Kidney glomerular epithelial cell (primary cell): ENCODE data around the gene RNASE12.
"Not testable (repeated sequence)": the region's sequence is repeated elsewhere in the genome, so short reads cannot be mapped to it uniquely, and the experiment has no call there.

Experiments
- DNase-seq: peaks from one replicate; lab custom pipeline; 2025; lab: John Stamatoyannopoulos, UW

Gene RNASE12

GRCh38 chr14:20591235-20591634 lies at the start of gene RNASE12:
TSS of gene RNASE12 (minus strand) at chr14:20591376. CDS start at chr14:20590723, 653 bp downstream.
- no peak for DNase-seq

DNA sequence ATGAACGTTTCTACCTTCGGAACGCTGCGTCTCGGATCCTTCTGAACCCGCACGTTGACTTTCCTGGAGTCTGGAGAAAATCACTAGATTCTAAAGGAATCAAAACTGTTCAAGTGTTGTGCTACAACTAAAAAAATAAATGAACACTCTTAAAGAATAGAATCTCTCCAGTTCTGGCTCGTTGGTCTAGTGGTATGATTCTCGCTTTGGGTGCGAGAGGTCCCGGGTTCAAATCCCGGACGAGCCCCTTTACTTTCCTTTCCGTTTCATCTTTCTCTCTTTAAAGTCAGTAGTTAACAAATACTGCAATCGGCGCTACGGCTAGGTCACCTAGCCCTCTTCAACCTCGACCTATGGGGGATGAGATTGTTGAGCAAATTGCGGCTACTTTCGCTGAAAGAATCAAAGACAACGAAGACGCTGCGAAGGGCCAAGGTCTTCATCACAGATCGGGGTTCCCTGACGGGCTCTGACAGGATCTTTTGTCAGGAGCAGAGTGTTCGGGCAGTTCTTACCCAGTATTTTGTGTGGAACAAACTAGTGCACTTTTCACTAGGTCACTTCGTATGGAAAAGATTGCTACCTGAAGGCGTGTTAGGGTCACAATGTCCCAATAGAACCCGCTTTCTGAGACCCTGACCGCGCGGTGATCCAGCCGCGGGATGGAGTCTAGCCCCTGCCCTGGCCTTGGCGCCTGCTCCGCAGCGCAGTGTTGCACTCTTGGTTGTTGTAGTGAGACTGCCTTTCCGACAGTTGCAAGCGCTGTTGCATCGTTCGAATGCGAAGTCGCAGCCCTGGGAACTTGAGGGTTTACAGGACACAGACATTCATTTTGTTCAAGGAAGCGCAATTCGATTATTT lies 41.9 kb upstream of the RNASE12 start:
- DNase-seq = peak; percentile 84

DNA sequence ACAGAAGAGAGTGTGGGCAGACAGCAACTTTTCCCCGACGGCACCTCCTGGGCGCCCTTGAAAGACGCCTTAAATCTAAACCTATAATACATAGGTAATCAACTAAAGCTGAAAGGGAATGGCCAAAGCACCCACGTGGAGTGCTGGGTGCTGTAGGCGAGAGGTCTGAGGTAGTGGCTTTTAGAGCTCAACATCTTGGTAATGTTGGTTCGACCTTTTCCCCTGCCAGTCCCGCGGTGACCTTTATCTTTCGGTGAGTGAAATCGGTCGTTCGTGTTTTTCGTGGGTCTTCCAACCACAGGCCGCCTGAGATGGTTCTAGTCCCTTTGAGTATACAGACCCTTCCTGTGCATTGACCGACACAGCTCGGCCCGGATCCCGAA lies 41.3 kb upstream of the RNASE12 start:
- DNase-seq = no peak

GRCh38 chr14:20631880-20632389 lies 40.8 kb upstream of the RNASE12 start:
- peak; percentile 13 for DNase-seq

DNA sequence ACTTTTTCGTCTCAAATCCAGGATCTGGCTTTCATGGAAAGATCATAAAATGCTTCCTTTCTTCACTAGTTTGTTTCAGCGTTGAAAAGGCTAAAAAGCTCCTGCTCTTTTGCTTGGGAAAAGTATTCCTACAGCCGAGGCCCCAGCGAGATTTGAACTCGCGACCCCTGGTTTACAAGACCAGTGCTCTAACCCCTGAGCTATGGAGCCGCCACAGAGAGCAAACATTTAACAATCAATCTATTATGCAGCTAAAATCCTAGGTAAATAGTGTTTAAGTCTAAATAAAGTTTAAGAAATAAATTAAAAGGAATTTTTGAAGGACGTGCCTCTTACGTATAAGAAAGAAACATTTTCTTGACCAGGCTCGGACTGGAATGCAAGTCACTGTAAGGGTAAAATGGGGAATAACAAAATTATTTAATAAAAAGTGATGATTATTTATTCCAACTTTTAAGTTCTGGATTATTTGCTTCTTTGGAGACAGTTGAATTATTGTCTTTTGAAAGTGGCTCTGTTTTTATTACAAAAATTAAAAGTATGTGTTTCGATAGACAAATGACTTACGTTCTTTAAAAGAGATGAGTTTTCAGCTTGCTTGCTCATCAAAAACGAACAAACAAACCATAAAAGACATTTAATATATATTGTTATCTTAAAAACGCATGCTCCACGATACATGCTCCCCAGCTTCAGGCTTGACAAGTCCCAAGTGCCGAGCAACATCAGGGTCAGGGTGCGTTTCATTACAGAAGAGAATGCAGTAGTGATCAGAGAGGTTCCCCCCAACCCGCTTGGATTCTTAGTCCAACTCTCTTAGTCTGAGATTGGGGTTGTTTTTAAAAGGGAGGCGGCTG lies 40.1 kb upstream of the RNASE12 start:
- DNase-seq = peak; percentile 58

GRCh38 chr14:20630340-20631022 lies 39.3 kb upstream of the RNASE12 start:
- DNase-seq = peak; percentile 58

DNA sequence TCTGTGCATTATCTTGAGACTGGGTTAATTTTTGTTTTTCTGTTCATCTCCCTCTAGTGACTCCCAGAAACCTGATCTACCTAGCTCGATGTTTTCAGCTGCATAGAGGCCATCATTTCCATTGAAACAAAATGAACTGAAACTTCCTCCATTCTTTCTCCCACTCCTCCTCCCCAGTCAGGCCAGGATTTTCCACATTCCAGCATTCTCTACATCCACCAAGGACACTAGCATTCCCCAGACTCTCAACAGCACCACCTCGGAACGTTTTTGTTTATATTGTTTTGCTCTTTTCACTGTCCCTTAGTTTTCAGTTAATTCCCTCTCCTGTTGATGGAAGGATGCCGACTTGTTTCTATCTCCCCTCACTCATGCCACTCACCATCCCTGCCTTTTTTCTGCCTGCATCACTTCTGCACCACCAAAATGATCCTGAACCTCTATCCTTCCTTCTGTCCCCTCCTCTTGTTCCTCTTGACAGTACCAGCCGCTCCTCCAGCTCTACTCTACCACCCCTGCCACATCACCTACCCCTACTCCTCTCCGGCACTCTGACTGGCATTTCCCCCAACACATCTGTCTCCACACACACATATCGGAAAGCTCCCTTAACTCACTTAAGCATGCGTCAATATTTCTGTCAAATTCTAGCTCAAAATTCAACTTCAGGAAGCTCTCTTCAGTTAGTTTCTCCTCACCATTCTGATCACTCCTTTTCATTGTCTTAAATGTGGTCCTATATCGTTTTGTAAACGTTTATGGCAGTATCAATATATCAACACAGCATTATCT lies 37.1 kb upstream of the RNASE12 start:
- no peak for DNase-seq

- no peak for DNase-seq
These were observed 36.3 kb upstream of the RNASE12 start for GRCh38 chr14:20627346-20628027.

DNA sequence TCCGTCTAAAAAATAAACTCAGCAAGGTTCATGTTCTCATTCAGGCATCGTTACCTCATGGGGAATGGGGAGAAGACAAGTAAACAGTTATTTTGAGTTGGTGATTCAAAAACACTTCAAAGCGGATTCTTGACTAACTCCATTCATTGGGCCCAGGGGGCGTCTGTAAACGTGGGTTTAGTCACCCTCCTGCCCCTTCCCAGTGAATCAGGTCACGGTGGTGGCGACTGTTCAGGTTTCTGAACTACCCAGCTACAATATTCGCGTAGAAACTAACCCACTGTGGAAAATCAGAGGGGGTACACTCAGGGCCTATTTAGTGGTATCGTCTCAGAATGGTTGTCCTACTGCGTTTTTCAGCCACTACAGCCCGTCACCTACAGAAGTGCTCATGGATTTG lies 35.1 kb upstream of the RNASE12 start:
- no peak for DNase-seq

DNA sequence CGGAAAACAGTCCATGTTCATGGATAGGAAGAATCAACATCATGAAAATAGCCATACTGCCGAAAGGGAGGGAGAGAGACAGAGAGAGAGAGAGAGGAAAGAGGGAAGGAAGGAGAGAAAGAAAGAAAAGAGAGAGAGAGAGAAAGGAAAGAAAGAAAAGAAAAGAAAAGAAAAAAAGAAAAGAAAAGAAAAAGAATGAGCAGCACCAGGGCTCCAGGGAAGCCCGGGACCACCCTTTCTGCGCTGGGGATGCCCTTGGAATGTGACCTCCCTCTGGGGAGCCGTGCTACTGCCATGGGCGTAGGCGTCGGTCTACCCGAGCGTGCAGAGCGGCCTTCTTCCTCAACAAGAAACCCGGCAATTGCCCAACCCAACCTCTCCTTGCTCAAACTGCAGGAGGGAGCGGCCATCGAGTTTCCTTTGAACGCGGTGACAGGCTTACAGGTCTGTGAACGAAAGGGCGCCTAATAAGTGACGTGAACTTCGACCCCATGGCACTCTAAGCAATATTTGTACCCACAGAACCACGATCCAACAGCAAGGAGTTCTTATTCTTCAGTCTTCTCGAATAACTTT lies 33.4 kb upstream of the RNASE12 start:
- DNase-seq = peak; percentile 64

DNA sequence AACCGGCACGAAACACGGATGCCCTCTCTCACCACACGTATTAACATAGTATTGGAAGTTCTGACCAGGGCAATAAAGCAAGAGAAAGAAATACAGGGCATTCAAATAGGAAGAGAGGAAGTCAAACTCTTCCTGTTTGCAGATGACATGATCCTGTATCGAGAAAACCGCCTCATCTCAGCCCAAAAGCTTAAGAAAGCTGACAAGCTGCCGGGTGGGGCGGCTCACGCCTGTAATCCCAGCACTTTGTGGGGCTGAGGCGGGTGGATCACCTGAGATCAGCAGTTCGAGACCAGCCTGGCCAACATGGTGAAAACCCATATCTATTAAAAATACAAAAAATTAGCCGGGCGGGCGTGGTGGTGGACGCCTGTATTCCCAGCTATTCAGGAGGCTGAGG lies 32.6 kb upstream of the RNASE12 start:
- no peak for DNase-seq

GRCh38 chr14:20622816-20623291 lies 31.7 kb upstream of the RNASE12 start:
- DNase-seq = no peak

DNA sequence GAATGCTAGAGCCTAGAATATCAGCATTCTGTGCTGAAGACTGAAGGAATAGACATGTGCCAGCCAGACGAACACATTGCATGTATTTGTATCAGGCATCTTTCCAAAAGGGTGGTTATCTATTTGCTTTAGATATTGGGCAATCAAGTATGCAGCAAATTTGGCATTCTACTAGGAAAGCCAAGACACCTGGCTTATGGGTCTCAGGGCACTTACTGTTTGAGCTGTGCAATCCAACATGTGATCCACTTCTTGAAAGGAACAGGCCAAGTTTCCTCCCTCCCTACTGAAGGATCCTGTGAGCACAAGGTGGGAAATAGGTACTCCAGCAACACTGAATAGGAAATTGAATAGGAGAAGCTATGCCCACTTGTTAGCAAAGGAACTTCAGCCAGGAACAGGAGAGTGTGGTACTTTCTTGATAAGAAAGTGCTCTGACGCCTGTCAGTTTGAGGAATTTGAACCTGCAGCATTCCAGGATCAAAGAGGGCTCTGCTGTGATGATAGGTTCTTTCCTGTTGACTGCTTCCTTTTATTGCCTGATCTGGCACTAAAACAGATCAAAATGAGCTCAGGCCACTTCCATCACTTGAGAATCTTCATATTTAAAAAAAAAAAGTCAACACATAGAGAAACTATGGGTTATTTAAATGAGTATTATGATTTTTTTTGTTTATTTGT lies 29.8 kb upstream of the RNASE12 start:
- no peak for DNase-seq

DNA sequence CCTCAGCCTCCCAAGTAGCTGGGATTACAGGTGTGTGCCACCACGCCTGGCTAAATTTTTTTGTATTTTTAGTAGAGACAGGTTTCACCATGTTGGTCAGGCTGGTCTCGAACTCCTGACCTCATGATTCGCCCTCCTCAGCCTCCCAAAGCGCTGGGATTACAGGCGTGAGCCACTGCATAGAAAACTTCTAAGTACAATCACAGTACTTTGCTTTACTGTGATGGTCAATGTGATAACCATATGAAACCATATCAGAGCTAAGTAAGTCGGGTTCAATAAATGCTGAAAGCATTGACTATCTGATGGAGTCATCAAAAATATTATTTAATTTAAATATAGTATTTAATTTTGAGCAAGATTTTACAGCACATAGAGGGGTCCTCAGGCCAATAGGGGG lies 28.5 kb upstream of the RNASE12 start:
- not testable (repeated sequence) for DNase-seq

DNA sequence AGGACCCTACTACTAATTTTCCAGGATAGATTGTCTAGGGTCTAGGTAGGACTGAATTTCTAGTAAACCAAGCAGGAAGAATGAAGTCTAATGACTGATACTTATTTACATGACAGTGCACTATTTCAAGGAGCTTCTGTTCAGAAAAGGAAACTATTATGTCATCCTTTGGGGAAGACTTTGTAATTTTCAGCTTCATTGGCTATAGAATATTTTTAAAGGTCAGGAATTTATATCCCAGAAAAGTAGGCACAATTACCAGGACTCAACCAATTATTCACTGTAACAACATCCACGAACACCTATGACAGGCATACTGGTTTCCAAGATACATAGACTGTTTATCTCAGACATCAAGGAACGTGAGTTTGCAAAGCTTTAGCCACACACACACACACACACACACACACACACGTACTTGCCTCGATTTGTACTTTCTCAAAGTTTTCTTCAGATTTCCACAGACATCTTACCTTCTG lies 27.1 kb upstream of the RNASE12 start:
- DNase-seq = peak; percentile 43

GRCh38 chr14:20617138-20618003 lies 26.2 kb upstream of the RNASE12 start:
- DNase-seq = no peak

- no peak for DNase-seq
These were observed 24.8 kb upstream of the RNASE12 start for GRCh38 chr14:20615996-20616395.

- DNase-seq = peak; percentile 53
These were observed 23.1 kb upstream of the RNASE12 start for GRCh38 chr14:20614038-20614840.
